GM12878 (cell line): ENCODE results near the gene TYW1. TPM values are rescaled to one million over a fixed set of nuclear protein-coding genes. Genes with fewer than 3 reads are reported as not detected.

ENCODE experiments used
- ATAC-seq: fragments of 200-7000 bp; cut with Tn5 transposase; 3 replicates; pipeline ENCODE4 v1.9.1; 2020; ENCODE audit warnings: mild to moderate bottlenecking, moderate library complexity
- BruUV-seq: library from RNA; stranded (reverse); fragments of 400-500 nt; replicated peaks from 2 replicates; lab custom pipeline; 2021; lab: Mats Ljungman, UMichigan
- CTCF ChIA-PET: fragments of 300-600 bp; sonication (Branson Sonifier 250); formaldehyde crosslinking; extraction: SDS; loops from one replicate; lab custom pipeline; 2021; ENCODE audit warnings: inconsistent platforms; lab: Yijun Ruan, JAX
- POLR2A ChIA-PET: fragments of 350-600 bp; formaldehyde crosslinking; extraction: SDS; loops from one replicate; lab custom pipeline; 2021; ENCODE audit warnings: inconsistent platforms; lab: Charles Lee
- RAD21 ChIA-PET: fragments of 300-600 bp; sonication (Branson Sonifier 250); formaldehyde crosslinking; loops from one replicate; lab custom pipeline; 2023; ENCODE audit warnings: antibody characterized with exemption; ENCODE audit not compliant: unreplicated experiment; lab: Charles Lee
- SMC1A ChIA-PET: fragments of 300-600 bp; sonication (Branson Sonifier 250); formaldehyde crosslinking; loops from one replicate; lab custom pipeline; 2023; ENCODE audit not compliant: unreplicated experiment, uncharacterized antibody; lab: Charles Lee
- DNase-seq: peaks from one replicate; pipeline ENCODE4 v3.0.0-alpha.2; 2011; ENCODE audit warnings: low read depth, low spot score
- FAIRE-seq: peaks from 3 replicates; lab custom pipeline; 2011; peaks lifted over from hg19 to GRCh38; lab: Jason Lieb, UNC
- H2AFZ ChIP-seq: 2 replicates; pipeline ENCODE4 v1.6.0; 2011; ENCODE audit warnings: low read depth, low read length, control low read depth; ENCODE audit not compliant: control insufficient read depth
- H3K27ac ChIP-seq: 2 replicates; pipeline ENCODE4 v1.5.1; 2011; ENCODE audit warnings: control low read depth; ENCODE audit not compliant: control insufficient read depth, insufficient read depth
- H3K27me3 ChIP-seq, 2 experiments: replicated peaks in 1 of 2; 2 replicates each; pipeline versions ENCODE4 v1.6.0 to v1.6.1; 2011; ENCODE audit warnings: low read length in 1 of 2; ENCODE audit not compliant: control insufficient read depth in 2 of 2, insufficient read depth in 2 of 2
- H3K36me3 ChIP-seq, 2 experiments: 2 replicates each; pipeline ENCODE4 v1.5.1; 2011; ENCODE audit warnings: low read length in 1 of 2; ENCODE audit not compliant: control insufficient read depth in 2 of 2, insufficient read depth in 2 of 2
- H3K4me1 ChIP-seq: 2 replicates; pipeline ENCODE4 v1.6.1; 2011; ENCODE audit warnings: mild to moderate bottlenecking, low read length, moderate library complexity, mixed read lengths; ENCODE audit not compliant: control insufficient read depth, insufficient read depth
- H3K4me2 ChIP-seq: 2 replicates; pipeline ENCODE4 v1.6.0; 2011; ENCODE audit warnings: control low read depth; ENCODE audit not compliant: control insufficient read depth, insufficient read depth
- H3K4me3 ChIP-seq: fragments of 200-600 bp; sonication (generic); 2 replicates; pipeline ENCODE4 v1.5.1; 2016
- H3K79me2 ChIP-seq: 2 replicates; pipeline ENCODE4 v1.6.0; 2011; ENCODE audit warnings: low read length; ENCODE audit not compliant: control insufficient read depth, insufficient read depth
- H3K9ac ChIP-seq: 2 replicates; pipeline ENCODE4 v1.8.0; 2011; ENCODE audit warnings: low read length, control low read depth, mixed read lengths; ENCODE audit not compliant: control insufficient read depth, insufficient read depth
- H3K9me3 ChIP-seq: replicated peaks from 3 replicates; pipeline ENCODE4 v1.5.1; 2011; ENCODE audit warnings: mild to moderate bottlenecking, low read length; ENCODE audit not compliant: control insufficient read depth, insufficient read depth
- H4K20me1 ChIP-seq: 2 replicates; pipeline ENCODE4 v1.6.0; 2011; ENCODE audit not compliant: control insufficient read depth, insufficient read depth
- CBX3 ChIP-seq: fragments of 200-600 bp; sonication (generic); IDR thresholded peaks from 2 replicates; pipeline ENCODE4 v1.6.1; 2016; ENCODE audit warnings: low read depth, borderline replicate concordance
- DPF2 ChIP-seq: fragments of 450-650 bp; IDR thresholded peaks from 2 replicates; pipeline ENCODE4 v1.6.1; 2017; ENCODE audit warnings: mild to moderate bottlenecking
- EZH2 ChIP-seq: IDR thresholded peaks from 2 replicates; pipeline ENCODE4 v1.6.1; 2012; ENCODE audit warnings: low read depth, mild to moderate bottlenecking, control low read depth, inconsistent platforms, low read length, borderline replicate concordance; ENCODE audit not compliant: control insufficient read depth
- GABPA ChIP-seq: IDR thresholded peaks from 2 replicates; pipeline ENCODE4 v1.6.1; 2014; ENCODE audit warnings: antibody characterized with exemption, low read depth, mild to moderate bottlenecking, inconsistent platforms
- IRF4 ChIP-seq: IDR thresholded peaks from 2 replicates; pipeline ENCODE4 v1.6.1; 2011; ENCODE audit warnings: low read depth, low read length
- JUNB ChIP-seq: IDR thresholded peaks from 2 replicates; pipeline ENCODE4 v1.6.1; 2016; ENCODE audit warnings: antibody characterized with exemption, mild to moderate bottlenecking
- KDM1A ChIP-seq: fragments of 200-600 bp; sonication (generic); IDR thresholded peaks from 2 replicates; pipeline ENCODE4 v1.6.1; 2016; ENCODE audit warnings: borderline replicate concordance
- LARP7 ChIP-seq: fragments of 450-650 bp; IDR thresholded peaks from 2 replicates; pipeline ENCODE4 v1.6.1; 2017; ENCODE audit warnings: mild to moderate bottlenecking
- RB1 ChIP-seq: fragments of 450-650 bp; formaldehyde crosslinking; IDR thresholded peaks from 2 replicates; pipeline ENCODE4 v1.6.1; 2017; ENCODE audit warnings: mild to moderate bottlenecking, borderline replicate concordance
- SREBF2 ChIP-seq: IDR thresholded peaks from 2 replicates; pipeline ENCODE4 v1.6.1; 2012; ENCODE audit warnings: mild to moderate bottlenecking, low read length
- SRF ChIP-seq, 2 experiments: IDR thresholded peaks; 2 replicates each; pipeline ENCODE4 v1.6.1; 2011; ENCODE audit warnings: low read depth in 2 of 2, low read length in 2 of 2, mild to moderate bottlenecking in 1 of 2, moderate library complexity in 1 of 2
- TAF1 ChIP-seq: IDR thresholded peaks from 2 replicates; pipeline ENCODE4 v1.6.1; 2011; ENCODE audit warnings: mild to moderate bottlenecking, low read depth, low read length, borderline replicate concordance
- ZNF24 ChIP-seq: fragments of 450-650 bp; IDR thresholded peaks from 2 replicates; pipeline ENCODE4 v1.6.1; 2017; ENCODE audit warnings: antibody characterized with exemption, mild to moderate bottlenecking
- WGBS: methylation state at CpG from one replicate; pipeline ENCODE4 v1.1.6; 2016; ENCODE audit warnings: low lambda C conversion rate; ENCODE audit not compliant: insufficient replicate concordance, insufficient coverage; ENCODE audit errors: missing lambda C conversion rate; 5-methylcytosine and 5-hydroxymethylcytosine counted together
- in situ Hi-C: fragments of 300-500 bp; cut with MboI; formaldehyde crosslinking; loops from 9 replicates; pipeline ENCODE4 v1.14.3; 2018; ENCODE audit warnings: mixed read lengths
- intact Hi-C: fragments of 100-400 bp; cut with micrococcal nuclease; formaldehyde crosslinking; loops from one replicate; pipeline ENCODE4 v1.14.2; 2022; ENCODE audit not compliant: unreplicated experiment
- polyA plus RNA-seq, 11 experiments: library from polyadenylated mRNA; depleted of rRNA in 4 of 11; unstranded in 6 of 11; stranded (reverse) in 5 of 11; fragments of >200 nt; fragmentation: Nextera tagmentation in 4 of 11; fragmentation: Illumina TruSeq in 1 of 11; extraction: Ambion mirVana in 4 of 11; extraction: Trizol in 1 of 11; gene quantifications; 1 replicate in 1 of 11; 2 replicates in 10 of 11; pipeline versions ENCODE4 v1.2.1 to v1.2.3, GENCODE V29; 2011 to 2016; ENCODE audit warnings: inconsistent platforms in 2 of 11, missing spikeins in 2 of 11, low read depth in 1 of 11
- total RNA-seq, 4 experiments: library from RNA; depleted of rRNA in 3 of 4; stranded (reverse); fragments of >200 nt in 3 of 4; fragmentation: Illumina TruSeq in 1 of 4; extraction: Trizol in 1 of 4; gene quantifications; 2 replicates each; pipeline versions ENCODE4 v1.2.1 to v1.2.3, GENCODE V29; 2013 to 2021
- TF ChIP-seq, protein P1 (sequence below): fragments of 450-650 bp; conservative IDR thresholded peaks from 2 replicates; pipeline ENCODE4 v1.6.1; 2017; ENCODE audit warnings: mild to moderate bottlenecking, moderate library complexity
- TF ChIP-seq, protein P2 (sequence below): fragments of 450-650 bp; IDR thresholded peaks from 2 replicates; pipeline ENCODE4 v1.6.1; 2017; ENCODE audit warnings: low read depth, mild to moderate bottlenecking, moderate library complexity
- TF ChIP-seq, protein P3 (sequence below): fragments of 450-650 bp; formaldehyde crosslinking; IDR thresholded peaks from 2 replicates; pipeline ENCODE4 v1.4.0; 2022; ENCODE audit warnings: mild to moderate bottlenecking, moderate library complexity

The TYW1 gene
- total and polyA plus RNA-seq, 10 of the 15 experiments (the other 5 are each of a cell fraction or from before 2014, with no cell fraction given), result 11.3 to 29.0 (median 18.4) TPM

DNA sequence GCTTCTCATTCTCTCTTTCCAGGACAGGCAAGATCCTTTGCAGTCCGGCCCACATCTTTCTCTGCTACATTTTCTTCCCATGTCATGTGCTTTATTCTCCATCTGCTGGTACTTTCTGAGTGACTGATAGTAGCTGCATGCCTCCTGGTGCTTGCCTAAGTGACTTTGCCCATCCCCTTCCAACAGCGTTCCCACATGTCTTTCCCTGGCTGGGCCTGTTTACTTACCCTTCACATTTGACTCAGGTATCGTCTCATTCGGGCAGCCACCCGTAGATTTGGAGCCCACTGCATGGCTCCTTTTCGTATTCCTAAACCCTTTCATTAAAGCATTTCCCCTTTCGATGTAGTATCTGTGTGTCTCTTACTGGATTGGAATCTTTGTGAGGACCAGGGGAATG lies 24.6 kb downstream of the TYW1 start:
- ChIA-PET RAD21 (no interaction called here), CTCF (no interaction called here), SMC1A (no interaction called here), POLR2A (no interaction called here)
- Histone ChIP-seq H4K20me1 (no peaks in the 10 kb centered on the region), H3K4me1 (no peaks in the 10 kb centered on the region), H3K4me2 (no peak overlapping the region), H3K9ac (no peak overlapping the region), H3K4me3 (no peak overlapping the region), H2AFZ (no peak overlapping the region), H3K36me3 (peaks cover 6 to 12% of the 10 kb centered on the region in 2 experiments), H3K27me3 (no peaks in the 10 kb centered on the region), H3K27ac (no peak overlapping the region), H3K79me2 (no peaks in the 10 kb centered on the region), H3K9me3 (no peaks in the 10 kb centered on the region)
- TF ChIP-seq EZH2 (no peak), KDM1A (no peak), SREBF2 (no peak), CBX3 (no peak), JUNB (no peak), RB1 (no peak), LARP7 (no peak), GABPA (no peak), DPF2 (no peak), TAF1 (no peak), IRF4 (no peak), ZNF24 (no peak), SRF (IDR thresholded peaks at IDR 0.05; ENCODE audit: low read depth in 2 of 2, low read length in 2 of 2) (no peak)
- TF ChIP-seq, protein P1, sequence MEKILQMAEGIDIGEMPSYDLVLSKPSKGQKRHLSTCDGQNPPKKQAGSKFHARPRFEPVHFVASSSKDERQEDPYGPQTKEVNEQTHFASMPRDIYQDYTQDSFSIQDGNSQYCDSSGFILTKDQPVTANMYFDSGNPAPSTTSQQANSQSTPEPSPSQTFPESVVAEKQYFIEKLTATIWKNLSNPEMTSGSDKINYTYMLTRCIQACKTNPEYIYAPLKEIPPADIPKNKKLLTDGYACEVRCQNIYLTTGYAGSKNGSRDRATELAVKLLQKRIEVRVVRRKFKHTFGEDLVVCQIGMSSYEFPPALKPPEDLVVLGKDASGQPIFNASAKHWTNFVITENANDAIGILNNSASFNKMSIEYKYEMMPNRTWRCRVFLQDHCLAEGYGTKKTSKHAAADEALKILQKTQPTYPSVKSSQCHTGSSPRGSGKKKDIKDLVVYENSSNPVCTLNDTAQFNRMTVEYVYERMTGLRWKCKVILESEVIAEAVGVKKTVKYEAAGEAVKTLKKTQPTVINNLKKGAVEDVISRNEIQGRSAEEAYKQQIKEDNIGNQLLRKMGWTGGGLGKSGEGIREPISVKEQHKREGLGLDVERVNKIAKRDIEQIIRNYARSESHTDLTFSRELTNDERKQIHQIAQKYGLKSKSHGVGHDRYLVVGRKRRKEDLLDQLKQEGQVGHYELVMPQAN, result no peak
- TF ChIP-seq, protein P2, sequence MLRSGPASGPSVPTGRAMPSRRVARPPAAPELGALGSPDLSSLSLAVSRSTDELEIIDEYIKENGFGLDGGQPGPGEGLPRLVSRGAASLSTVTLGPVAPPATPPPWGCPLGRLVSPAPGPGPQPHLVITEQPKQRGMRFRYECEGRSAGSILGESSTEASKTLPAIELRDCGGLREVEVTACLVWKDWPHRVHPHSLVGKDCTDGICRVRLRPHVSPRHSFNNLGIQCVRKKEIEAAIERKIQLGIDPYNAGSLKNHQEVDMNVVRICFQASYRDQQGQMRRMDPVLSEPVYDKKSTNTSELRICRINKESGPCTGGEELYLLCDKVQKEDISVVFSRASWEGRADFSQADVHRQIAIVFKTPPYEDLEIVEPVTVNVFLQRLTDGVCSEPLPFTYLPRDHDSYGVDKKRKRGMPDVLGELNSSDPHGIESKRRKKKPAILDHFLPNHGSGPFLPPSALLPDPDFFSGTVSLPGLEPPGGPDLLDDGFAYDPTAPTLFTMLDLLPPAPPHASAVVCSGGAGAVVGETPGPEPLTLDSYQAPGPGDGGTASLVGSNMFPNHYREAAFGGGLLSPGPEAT, result no peak
- TF ChIP-seq, protein P3, sequence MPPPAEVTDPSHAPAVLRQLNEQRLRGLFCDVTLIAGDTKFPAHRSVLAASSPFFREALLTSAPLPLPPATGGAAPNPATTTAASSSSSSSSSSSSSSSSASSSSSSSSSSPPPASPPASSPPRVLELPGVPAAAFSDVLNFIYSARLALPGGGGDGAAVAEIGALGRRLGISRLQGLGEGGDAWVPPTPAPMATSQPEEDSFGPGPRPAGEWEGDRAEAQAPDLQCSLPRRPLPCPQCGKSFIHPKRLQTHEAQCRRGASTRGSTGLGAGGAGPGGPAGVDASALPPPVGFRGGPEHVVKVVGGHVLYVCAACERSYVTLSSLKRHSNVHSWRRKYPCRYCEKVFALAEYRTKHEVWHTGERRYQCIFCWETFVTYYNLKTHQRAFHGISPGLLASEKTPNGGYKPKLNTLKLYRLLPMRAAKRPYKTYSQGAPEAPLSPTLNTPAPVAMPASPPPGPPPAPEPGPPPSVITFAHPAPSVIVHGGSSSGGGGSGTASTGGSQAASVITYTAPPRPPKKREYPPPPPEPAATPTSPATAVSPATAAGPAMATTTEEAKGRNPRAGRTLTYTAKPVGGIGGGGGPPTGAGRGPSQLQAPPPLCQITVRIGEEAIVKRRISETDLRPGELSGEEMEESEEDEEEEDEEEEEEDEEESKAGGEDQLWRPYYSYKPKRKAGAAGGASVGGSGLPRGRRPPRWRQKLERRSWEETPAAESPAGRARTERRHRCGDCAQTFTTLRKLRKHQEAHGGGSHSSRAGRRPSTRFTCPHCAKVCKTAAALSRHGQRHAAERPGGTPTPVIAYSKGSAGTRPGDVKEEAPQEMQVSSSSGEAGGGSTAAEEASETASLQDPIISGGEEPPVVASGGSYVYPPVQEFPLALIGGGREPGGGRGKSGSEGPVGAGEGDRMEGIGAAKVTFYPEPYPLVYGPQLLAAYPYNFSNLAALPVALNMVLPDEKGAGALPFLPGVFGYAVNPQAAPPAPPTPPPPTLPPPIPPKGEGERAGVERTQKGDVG, result no peak
- no peak for FAIRE-seq
- in situ Hi-C loops, result no loop called here
- DNase-seq, result no peak
- intact Hi-C loops, result no loop called here
- WGBS, result 90% methylated on average over 7 of the region's 7 CpGs
- ATAC-seq, result no peak
- no TSS peak for BruUV-seq
